Measurements from ENCODE around the gene PIGB. TPM values are rescaled to one million over a fixed set of nuclear protein-coding genes. Genes with fewer than 3 reads are reported as not detected.

PIGB gene
- total and polyA plus RNA-seq, 4 donors: 3.4 to 9.7 (median 4.8) TPM

GRCh38 chr15:55357774-55358173 lies 38.8 kb downstream of the PIGB start:
- WGBS: 98% methylated on average over 2 of the region's 2 CpGs
- TF ChIP-seq RAD21 (IDR thresholded peaks at IDR 0.05): no peak
- TF ChIP-seq, protein P1, sequence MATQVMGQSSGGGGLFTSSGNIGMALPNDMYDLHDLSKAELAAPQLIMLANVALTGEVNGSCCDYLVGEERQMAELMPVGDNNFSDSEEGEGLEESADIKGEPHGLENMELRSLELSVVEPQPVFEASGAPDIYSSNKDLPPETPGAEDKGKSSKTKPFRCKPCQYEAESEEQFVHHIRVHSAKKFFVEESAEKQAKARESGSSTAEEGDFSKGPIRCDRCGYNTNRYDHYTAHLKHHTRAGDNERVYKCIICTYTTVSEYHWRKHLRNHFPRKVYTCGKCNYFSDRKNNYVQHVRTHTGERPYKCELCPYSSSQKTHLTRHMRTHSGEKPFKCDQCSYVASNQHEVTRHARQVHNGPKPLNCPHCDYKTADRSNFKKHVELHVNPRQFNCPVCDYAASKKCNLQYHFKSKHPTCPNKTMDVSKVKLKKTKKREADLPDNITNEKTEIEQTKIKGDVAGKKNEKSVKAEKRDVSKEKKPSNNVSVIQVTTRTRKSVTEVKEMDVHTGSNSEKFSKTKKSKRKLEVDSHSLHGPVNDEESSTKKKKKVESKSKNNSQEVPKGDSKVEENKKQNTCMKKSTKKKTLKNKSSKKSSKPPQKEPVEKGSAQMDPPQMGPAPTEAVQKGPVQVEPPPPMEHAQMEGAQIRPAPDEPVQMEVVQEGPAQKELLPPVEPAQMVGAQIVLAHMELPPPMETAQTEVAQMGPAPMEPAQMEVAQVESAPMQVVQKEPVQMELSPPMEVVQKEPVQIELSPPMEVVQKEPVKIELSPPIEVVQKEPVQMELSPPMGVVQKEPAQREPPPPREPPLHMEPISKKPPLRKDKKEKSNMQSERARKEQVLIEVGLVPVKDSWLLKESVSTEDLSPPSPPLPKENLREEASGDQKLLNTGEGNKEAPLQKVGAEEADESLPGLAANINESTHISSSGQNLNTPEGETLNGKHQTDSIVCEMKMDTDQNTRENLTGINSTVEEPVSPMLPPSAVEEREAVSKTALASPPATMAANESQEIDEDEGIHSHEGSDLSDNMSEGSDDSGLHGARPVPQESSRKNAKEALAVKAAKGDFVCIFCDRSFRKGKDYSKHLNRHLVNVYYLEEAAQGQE (IDR thresholded peaks at IDR 0.05): no peak
- no peak for TF ChIP-seq HNF4A (conservative IDR thresholded peaks at IDR 0.05)
- no peak for TF ChIP-seq TAF1 (conservative IDR thresholded peaks at IDR 0.05)
- TF ChIP-seq JUND (IDR thresholded peaks at IDR 0.05): no peak
- no peak for TF ChIP-seq CTCF (IDR thresholded peaks at IDR 0.05; ENCODE audit: low read depth, low read length, missing input control)
- TF ChIP-seq, protein P2, sequence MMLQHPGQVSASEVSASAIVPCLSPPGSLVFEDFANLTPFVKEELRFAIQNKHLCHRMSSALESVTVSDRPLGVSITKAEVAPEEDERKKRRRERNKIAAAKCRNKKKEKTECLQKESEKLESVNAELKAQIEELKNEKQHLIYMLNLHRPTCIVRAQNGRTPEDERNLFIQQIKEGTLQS (IDR thresholded peaks at IDR 0.05): no peak
- TF ChIP-seq, protein P3, sequence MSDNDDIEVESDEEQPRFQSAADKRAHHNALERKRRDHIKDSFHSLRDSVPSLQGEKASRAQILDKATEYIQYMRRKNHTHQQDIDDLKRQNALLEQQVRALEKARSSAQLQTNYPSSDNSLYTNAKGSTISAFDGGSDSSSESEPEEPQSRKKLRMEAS (IDR thresholded peaks at IDR 0.05): no peak
- TF ChIP-seq ZBTB33 (IDR thresholded peaks at IDR 0.05): no peak
- no peak for TF ChIP-seq NR2F2 (IDR thresholded peaks at IDR 0.05)
- no peak for TF ChIP-seq RXRA (IDR thresholded peaks at IDR 0.05)
- TF ChIP-seq FOXA2 (IDR thresholded peaks at IDR 0.05): no peak
- no peak for TF ChIP-seq SP1 (IDR thresholded peaks at IDR 0.05)
- no peak for TF ChIP-seq EGR1 (IDR thresholded peaks at IDR 0.05; ENCODE audit: low read depth in 2 of 2)
- TF ChIP-seq YY1 (IDR thresholded peaks at IDR 0.05): no peak
- TF ChIP-seq FOXA1 (IDR thresholded peaks at IDR 0.05): no peak
- no peak for TF ChIP-seq HNF4G (IDR thresholded peaks at IDR 0.05)
- TF ChIP-seq GABPA (IDR thresholded peaks at IDR 0.05 in 1 of 2, conservative IDR thresholded peaks at IDR 0.05 in 1 of 2): no peak
- H3K4me3 ChIP-seq (ENCODE audit: low read depth in 1 of 3, low read length in 3 of 3): no peak overlapping the region
- H3K9ac ChIP-seq (ENCODE audit: low read depth in 1 of 2, low read length in 2 of 2): no peak overlapping the region
- no peaks in the 10 kb centered on the region for H3K4me1 ChIP-seq (ENCODE audit: control insufficient read depth in 4 of 4, insufficient read depth in 4 of 4, low read length in 3 of 4)
- no peak overlapping the region for H3K27ac ChIP-seq (ENCODE audit: low read depth in 1 of 2, low read length in 2 of 2)
- no peaks in the 10 kb centered on the region for H3K27me3 ChIP-seq (ENCODE audit: control insufficient read depth in 4 of 4, insufficient read depth in 4 of 4, low read length in 3 of 4)
- DNase-seq (ENCODE audit: low spot score): no peak
- no peaks in the 10 kb centered on the region for H3K9me3 ChIP-seq (ENCODE audit: control insufficient read depth in 4 of 4, low read length in 3 of 4)
- H3K36me3 ChIP-seq (ENCODE audit: control insufficient read depth in 4 of 4, insufficient read depth in 3 of 4, low read depth in 1 of 4, low read length in 3 of 4): peaks cover 5 to 29% (median 23%) of the 10 kb centered on the region in 4 donors

Measured in liver (tissue), 9 donors.